ENCODE results near the gene SLC27A5. TPM values are rescaled to one million over a fixed set of nuclear protein-coding genes. Genes with fewer than 3 reads are reported as not detected.
A peak's percentile ranks its signal among the peaks of the same experiment; 100 is the strongest.

SLC27A5 gene
- total and polyA plus RNA-seq, 4 donors: 7.9 to 19.0 (median 13.0) TPM

- Histone ChIP-seq H3K27ac (ENCODE audit: low read depth in 1 of 2, low read length in 1 of 2) (peak overlapping the region; percentile 97 to 99), H3K9ac (ENCODE audit: insufficient read depth in 1 of 2, low read length in 2 of 2) (peak overlapping the region; percentile 96 to 97), H3K36me3 (ENCODE audit: control insufficient read depth in 4 of 4, insufficient read depth in 4 of 4, low read length in 4 of 4) (peaks cover 0 to 15% (median 10%) of the 10 kb centered on the region in 4 donors), H3K4me1 (ENCODE audit: control insufficient read depth in 5 of 5, insufficient read depth in 5 of 5, low read length in 5 of 5) (peaks cover 9 to 49% (median 23%) of the 10 kb centered on the region in 5 donors), H3K27me3 (ENCODE audit: control insufficient read depth in 3 of 3, insufficient read depth in 3 of 3, low read length in 2 of 3) (peaks cover 0 to 9% (median 7%) of the 10 kb centered on the region in 3 donors), H3K9me3 (ENCODE audit: control insufficient read depth in 4 of 4, insufficient read depth in 3 of 4, low read length in 3 of 4) (no peaks in the 10 kb centered on the region), H3K4me3 (peak overlapping the region; percentile 85)
- ATAC-seq (ENCODE audit: insufficient read depth, low FRiP score): no peak
- 32 to 40% methylated on average over 12 of the region's 12 CpGs for WGBS, 2 donors
- DNase-seq: peak in 1 of 3 donors; percentile 6
- no peak for TF ChIP-seq CTCF (IDR thresholded peaks at IDR 0.05; ENCODE audit: control extremely low read depth, extremely low read depth)
These were observed 45.7 kb upstream of the SLC27A5 start for GRCh38 chr19:58557221-58558065.

GRCh38 chr19:58556622-58557220 lies 44.9 kb upstream of the SLC27A5 start:
- Histone ChIP-seq H3K9me3 (ENCODE audit: control insufficient read depth in 4 of 4, insufficient read depth in 3 of 4, low read length in 3 of 4) (no peaks in the 10 kb centered on the region), H3K9ac (ENCODE audit: insufficient read depth in 1 of 2, low read length in 2 of 2) (peak overlapping the region in 1 of 2 donors; percentile 97), H3K4me1 (ENCODE audit: control insufficient read depth in 5 of 5, insufficient read depth in 5 of 5, low read length in 5 of 5) (peaks cover 9 to 42% (median 17%) of the 10 kb centered on the region in 5 donors), H3K27ac (ENCODE audit: low read depth in 1 of 2, low read length in 1 of 2) (peak overlapping the region in 1 of 2 donors; percentile 99), H3K36me3 (ENCODE audit: control insufficient read depth in 4 of 4, insufficient read depth in 4 of 4, low read length in 4 of 4) (peaks cover 0 to 19% (median 17%) of the 10 kb centered on the region in 4 donors), H3K4me3 (no peak overlapping the region), H3K27me3 (ENCODE audit: control insufficient read depth in 3 of 3, insufficient read depth in 3 of 3, low read length in 2 of 3) (peaks cover 0 to 5% (median 4%) of the 10 kb centered on the region in 3 donors)
- ATAC-seq (ENCODE audit: insufficient read depth, low FRiP score) (no peak), DNase-seq (peak in 1 of 3 donors; percentile 8)
- no peak for TF ChIP-seq CTCF (IDR thresholded peaks at IDR 0.05; ENCODE audit: control extremely low read depth, extremely low read depth)
- 65 to 68% methylated on average over 10 of the region's 10 CpGs for WGBS, 2 donors

- no peak overlapping the region for H3K9ac ChIP-seq (ENCODE audit: insufficient read depth in 1 of 2, low read length in 2 of 2)
- peaks cover 0 to 25% (median 22%) of the 10 kb centered on the region in 4 donors for H3K36me3 ChIP-seq (ENCODE audit: control insufficient read depth in 4 of 4, insufficient read depth in 4 of 4, low read length in 4 of 4)
- TF ChIP-seq CTCF (IDR thresholded peaks at IDR 0.05; ENCODE audit: control extremely low read depth, extremely low read depth): no peak
- WGBS, 2 donors: 85 to 89% methylated on average over 16 of the region's 16 CpGs
- no peaks in the 10 kb centered on the region for H3K9me3 ChIP-seq (ENCODE audit: control insufficient read depth in 4 of 4, insufficient read depth in 3 of 4, low read length in 3 of 4)
- no peak overlapping the region for H3K27ac ChIP-seq (ENCODE audit: low read depth in 1 of 2, low read length in 1 of 2)
- DNase-seq (peak in 1 of 3 donors; percentile 8), ATAC-seq (ENCODE audit: insufficient read depth, low FRiP score) (no peak)
- no peaks in the 10 kb centered on the region for H3K27me3 ChIP-seq (ENCODE audit: control insufficient read depth in 3 of 3, insufficient read depth in 3 of 3, low read length in 2 of 3)
- peaks cover 9 to 40% (median 16%) of the 10 kb centered on the region in 5 donors for H3K4me1 ChIP-seq (ENCODE audit: control insufficient read depth in 5 of 5, insufficient read depth in 5 of 5, low read length in 5 of 5)
- H3K4me3 ChIP-seq: no peak overlapping the region
These were observed 44.3 kb upstream of the SLC27A5 start for GRCh38 chr19:58555920-58556621.
